ENCODE data around the gene ANKS6. TPM values are rescaled to one million over a fixed set of nuclear protein-coding genes. Genes with fewer than 3 reads are reported as not detected.

ANKS6 gene
- total and polyA plus RNA-seq, 5 experiments from 2014 or later: 6.3 to 18.1 (median 12.7) TPM

- Mint-ChIP-seq H3K27ac (no peak overlapping the region), H3K36me3 (peaks cover 0 to 22% (median 0%) of the 10 kb centered on the region in 3 donors), H3K27me3 (no peaks in the 10 kb centered on the region), H3K4me3 (no peak overlapping the region), H3K4me1 (peaks cover 12 to 20% (median 14%) of the 10 kb centered on the region in 4 donors), H3K9me3 (no peaks in the 10 kb centered on the region)
- DNase-seq (no peak), ATAC-seq (no peak)
- POLR2A ChIA-PET: no interaction called here
Measured at GRCh38 chr9:98787766-98788335, 8.5 kb downstream of the ANKS6 start.

GRCh38 chr9:98786750-98787510 is 9.4 kb downstream of the ANKS6 start:
- Mint-ChIP-seq H3K27me3 (no peaks in the 10 kb centered on the region), H3K4me1 (peaks cover 5 to 11% (median 8%) of the 10 kb centered on the region in 4 donors), H3K27ac (no peak overlapping the region), H3K9me3 (no peaks in the 10 kb centered on the region), H3K4me3 (no peak overlapping the region), H3K36me3 (peaks cover 0 to 31% (median 4%) of the 10 kb centered on the region in 3 donors)
- POLR2A ChIA-PET: no interaction called here
- ATAC-seq: no peak
- DNase-seq: no peak

GRCh38 chr9:98784831-98785806 is 11.2 kb downstream of the ANKS6 start:
- H3K4me3 Mint-ChIP-seq: no peak overlapping the region
- H3K36me3 Mint-ChIP-seq: peaks cover 0 to 42% (median 8%) of the 10 kb centered on the region in 3 donors
- POLR2A ChIA-PET: no interaction called here
- no peak overlapping the region for H3K27ac Mint-ChIP-seq
- DNase-seq (no peak), ATAC-seq (no peak)
- H3K4me1 Mint-ChIP-seq: no peaks in the 10 kb centered on the region
- no peaks in the 10 kb centered on the region for H3K9me3 Mint-ChIP-seq
- H3K27me3 Mint-ChIP-seq: no peaks in the 10 kb centered on the region

- ATAC-seq: no peak
- H3K4me3 Mint-ChIP-seq: no peak overlapping the region
- peaks cover 0 to 41% (median 8%) of the 10 kb centered on the region in 3 donors for H3K36me3 Mint-ChIP-seq
- no peaks in the 10 kb centered on the region for H3K9me3 Mint-ChIP-seq
- H3K27ac Mint-ChIP-seq: no peak overlapping the region
- DNase-seq: no peak
- no peaks in the 10 kb centered on the region for H3K4me1 Mint-ChIP-seq
- no peaks in the 10 kb centered on the region for H3K27me3 Mint-ChIP-seq
- POLR2A ChIA-PET: no interaction called here
Measured at GRCh38 chr9:98783518-98784226, 12.7 kb downstream of the ANKS6 start.

- no peaks in the 10 kb centered on the region for H3K4me1 Mint-ChIP-seq
- ATAC-seq: no peak
- no peak overlapping the region for H3K4me3 Mint-ChIP-seq
- DNase-seq: no peak
- peaks cover 0 to 53% (median 10%) of the 10 kb centered on the region in 3 donors for H3K36me3 Mint-ChIP-seq
- no peaks in the 10 kb centered on the region for H3K9me3 Mint-ChIP-seq
- peak overlapping the region in 1 of 10 donors; percentile 45 for H3K27ac Mint-ChIP-seq
- no peaks in the 10 kb centered on the region for H3K27me3 Mint-ChIP-seq
- POLR2A ChIA-PET: no interaction called here
Measured at GRCh38 chr9:98781588-98782383, 14.6 kb downstream of the ANKS6 start.

GRCh38 chr9:98780059-98780749 is 16.2 kb downstream of the ANKS6 start:
- DNase-seq: no peak
- peaks cover 0 to 1% (median 0%) of the 10 kb centered on the region in 4 donors for H3K4me1 Mint-ChIP-seq
- H3K9me3 Mint-ChIP-seq: no peaks in the 10 kb centered on the region
- H3K36me3 Mint-ChIP-seq: peaks cover 0 to 53% (median 10%) of the 10 kb centered on the region in 3 donors
- H3K27me3 Mint-ChIP-seq: no peaks in the 10 kb centered on the region
- ATAC-seq: no peak
- POLR2A ChIA-PET: no interaction called here
- no peak overlapping the region for H3K4me3 Mint-ChIP-seq
- no peak overlapping the region for H3K27ac Mint-ChIP-seq

- H3K9me3 Mint-ChIP-seq: no peaks in the 10 kb centered on the region
- peaks cover 0 to 1% (median 0%) of the 10 kb centered on the region in 4 donors for H3K4me1 Mint-ChIP-seq
- ATAC-seq (no peak), DNase-seq (no peak)
- no peak overlapping the region for H3K4me3 Mint-ChIP-seq
- peaks cover 0 to 52% (median 10%) of the 10 kb centered on the region in 3 donors for H3K36me3 Mint-ChIP-seq
- no peaks in the 10 kb centered on the region for H3K27me3 Mint-ChIP-seq
- POLR2A ChIA-PET: no interaction called here
- peak overlapping the region in 2 of 10 donors; percentile 11 to 65 for H3K27ac Mint-ChIP-seq
Measured at GRCh38 chr9:98778711-98779530, 17.4 kb downstream of the ANKS6 start.

- H3K4me1 Mint-ChIP-seq: peaks cover 0 to 1% (median 0%) of the 10 kb centered on the region in 4 donors
- DNase-seq: no peak
- no peaks in the 10 kb centered on the region for H3K9me3 Mint-ChIP-seq
- ATAC-seq: no peak
- peaks cover 4 to 54% (median 16%) of the 10 kb centered on the region in 3 donors for H3K36me3 Mint-ChIP-seq
- no peak overlapping the region for H3K27ac Mint-ChIP-seq
- no peaks in the 10 kb centered on the region for H3K27me3 Mint-ChIP-seq
- no peak overlapping the region for H3K4me3 Mint-ChIP-seq
- POLR2A ChIA-PET: no interaction called here
Measured at GRCh38 chr9:98778251-98778650, 18.1 kb downstream of the ANKS6 start.

- Mint-ChIP-seq H3K4me1 (peaks cover 0 to 1% (median 0%) of the 10 kb centered on the region in 4 donors), H3K36me3 (peaks cover 6 to 54% (median 23%) of the 10 kb centered on the region in 3 donors), H3K27me3 (no peaks in the 10 kb centered on the region), H3K9me3 (no peaks in the 10 kb centered on the region), H3K4me3 (no peak overlapping the region), H3K27ac (no peak overlapping the region)
- DNase-seq (no peak), ATAC-seq (no peak)
- POLR2A ChIA-PET: no interaction called here
Measured at GRCh38 chr9:98777618-98778017, 18.7 kb downstream of the ANKS6 start.

GRCh38 chr9:98775831-98776441 is 20.4 kb downstream of the ANKS6 start:
- Mint-ChIP-seq H3K27ac (no peak overlapping the region), H3K9me3 (no peaks in the 10 kb centered on the region), H3K4me3 (no peak overlapping the region), H3K4me1 (peaks cover 0 to 1% (median 0%) of the 10 kb centered on the region in 4 donors), H3K27me3 (no peaks in the 10 kb centered on the region), H3K36me3 (peaks cover 6 to 58% (median 26%) of the 10 kb centered on the region in 3 donors)
- ATAC-seq (no peak), DNase-seq (peak in 8 of 10 donors; percentile 6 to 71 (median 26))
- POLR2A ChIA-PET: no interaction called here
